LoVo (cell line): ENCODE data around the gene TFEB.

Experiments
- DNase-seq: peaks from one replicate; pipeline ENCODE4 v3.0.0-alpha.2; 2016; ENCODE audit warnings: low spot score

TFEB gene

GRCh38 chr6:41705996-41706835 is 29.2 kb downstream of the TFEB start:
- DNase-seq, result no peak

DNA sequence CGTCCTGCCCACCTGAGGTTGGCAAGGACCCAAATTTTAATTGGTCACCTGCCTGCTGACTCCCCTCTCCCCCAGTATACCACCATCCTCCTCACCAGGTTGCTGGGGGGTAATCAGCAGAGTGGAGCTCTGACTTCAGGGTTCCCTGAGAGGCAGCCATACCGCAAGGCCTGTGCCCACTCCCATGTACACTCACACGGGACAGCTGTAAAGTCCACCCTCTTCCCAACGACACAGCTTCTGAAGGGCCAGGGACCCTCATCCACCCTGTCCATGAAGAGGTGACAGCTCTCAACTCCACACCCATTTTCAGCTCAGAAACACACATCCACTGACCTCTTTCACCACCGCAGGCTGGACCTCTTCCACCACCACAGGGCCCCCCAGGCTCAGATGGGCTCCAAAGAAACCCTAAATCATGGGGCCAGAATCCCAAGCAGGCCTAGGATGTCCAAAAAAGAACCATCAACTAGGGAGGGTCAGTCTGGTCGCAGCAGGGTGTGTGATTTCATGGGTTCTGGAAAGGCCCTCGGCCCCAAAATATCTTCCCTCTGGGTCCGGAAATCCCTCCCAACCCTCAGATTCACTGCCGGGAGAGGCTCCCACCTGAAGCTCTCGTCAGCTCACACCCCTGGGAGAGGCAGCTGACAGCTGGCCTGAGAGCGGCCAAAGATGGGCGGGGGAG is 30.0 kb downstream of the TFEB start:
- DNase-seq, result no peak

DNA sequence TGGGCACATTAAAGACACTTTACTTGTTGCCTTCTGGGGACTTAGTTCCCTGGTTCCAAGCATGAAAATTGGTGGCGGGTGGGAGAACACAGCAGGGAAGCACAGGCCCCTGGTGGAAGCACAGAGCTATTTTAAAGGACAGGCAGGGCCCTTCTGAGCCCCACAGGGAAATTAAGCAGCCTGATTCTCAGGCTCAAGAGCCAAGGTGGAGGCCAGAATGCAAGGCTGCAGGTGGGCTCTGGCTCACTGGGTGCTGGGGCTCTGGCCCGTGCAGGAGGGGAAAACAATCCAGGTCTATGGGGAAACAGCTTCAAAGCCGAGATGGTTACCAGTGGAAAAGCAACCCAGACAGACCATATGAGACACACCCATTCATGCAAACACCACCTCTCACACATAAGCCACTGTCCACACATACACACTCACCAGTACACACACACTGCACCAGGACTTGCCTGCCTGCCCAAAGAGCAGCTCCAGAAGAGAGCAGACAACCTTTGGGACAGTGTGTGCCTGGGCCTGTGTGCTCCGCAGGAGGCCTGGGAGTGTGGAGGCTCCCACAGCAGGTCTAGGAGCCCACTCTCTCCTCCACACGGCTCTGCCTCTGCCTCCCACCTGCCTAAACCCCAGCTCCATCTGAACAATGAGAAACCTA is 30.6 kb downstream of the TFEB start:
- DNase-seq, result no peak

- DNase-seq, result no peak
Observed at GRCh38 chr6:41704028-41704427, 31.4 kb downstream of the TFEB start.

DNA sequence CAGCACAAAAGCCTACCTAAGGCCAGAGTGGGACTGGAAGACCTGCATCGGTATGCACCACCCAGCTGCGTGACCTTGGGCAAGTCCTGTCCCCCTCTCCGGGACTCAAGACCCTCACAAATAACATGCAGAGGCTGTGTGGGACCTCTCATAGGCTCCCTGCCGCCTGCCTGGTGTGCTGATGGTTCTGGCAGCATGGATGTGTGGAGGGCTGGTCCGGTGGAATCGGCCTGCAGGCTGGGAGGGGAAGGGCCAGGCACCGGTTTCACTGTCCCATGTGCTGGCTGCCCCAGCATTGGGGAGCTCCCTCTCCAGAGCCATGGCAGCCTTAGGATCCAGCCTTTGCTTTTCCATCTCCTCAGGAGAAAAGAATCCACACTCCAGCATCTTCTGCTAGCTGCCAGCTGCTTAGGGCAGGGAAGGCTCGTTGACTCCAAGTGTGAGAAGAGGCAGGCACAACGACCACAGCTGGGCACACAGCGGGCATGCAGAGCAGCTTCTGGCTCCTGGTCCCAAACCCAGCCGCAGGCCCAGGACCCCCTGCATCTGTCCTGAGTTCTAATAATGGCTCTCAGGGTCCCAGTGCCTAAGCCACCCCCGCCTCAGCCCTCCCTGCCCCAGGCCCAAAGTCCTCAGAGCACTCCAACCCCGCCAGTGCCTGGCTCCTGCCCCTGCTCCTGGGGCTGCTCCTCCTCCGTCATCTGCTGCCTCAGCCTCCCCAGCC is 32.5 kb downstream of the TFEB start:
- DNase-seq, result no peak

DNA sequence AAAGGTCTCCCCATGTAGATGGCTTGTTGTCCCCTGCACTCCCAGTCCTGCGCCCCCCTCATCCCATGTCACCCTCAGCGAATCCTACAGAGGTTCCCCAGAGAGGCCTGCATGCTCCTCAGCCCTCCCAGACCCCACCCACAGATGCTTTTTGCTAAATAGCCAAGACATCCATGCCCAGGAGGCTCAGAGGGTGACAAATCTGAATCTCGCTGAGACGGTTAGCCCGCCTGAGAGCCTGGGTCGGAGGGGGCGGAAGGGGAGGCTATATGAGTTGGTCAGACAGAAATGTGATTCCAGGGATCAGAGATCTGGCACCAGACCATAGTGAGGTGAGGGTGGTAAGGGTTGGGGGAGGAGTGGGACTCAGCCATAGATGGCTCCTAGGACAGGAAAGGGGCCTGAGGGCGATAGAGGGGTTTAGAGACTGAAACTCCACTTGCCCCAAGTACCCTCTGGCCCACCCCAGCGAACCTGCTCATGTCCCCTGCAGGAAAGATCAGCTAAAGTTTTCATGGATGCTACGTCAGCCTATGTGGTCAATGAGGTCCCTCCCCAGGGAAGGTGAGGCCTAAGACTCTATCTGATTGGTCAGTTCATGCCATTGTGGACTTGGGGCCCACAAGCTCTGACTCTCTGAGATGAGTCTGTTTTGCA is 33.2 kb downstream of the TFEB start:
- no peak for DNase-seq

GRCh38 chr6:41700463-41701347 is 34.7 kb downstream of the TFEB start:
- no peak for DNase-seq

GRCh38 chr6:41699063-41699462 is 36.3 kb downstream of the TFEB start:
- DNase-seq, result no peak

DNA sequence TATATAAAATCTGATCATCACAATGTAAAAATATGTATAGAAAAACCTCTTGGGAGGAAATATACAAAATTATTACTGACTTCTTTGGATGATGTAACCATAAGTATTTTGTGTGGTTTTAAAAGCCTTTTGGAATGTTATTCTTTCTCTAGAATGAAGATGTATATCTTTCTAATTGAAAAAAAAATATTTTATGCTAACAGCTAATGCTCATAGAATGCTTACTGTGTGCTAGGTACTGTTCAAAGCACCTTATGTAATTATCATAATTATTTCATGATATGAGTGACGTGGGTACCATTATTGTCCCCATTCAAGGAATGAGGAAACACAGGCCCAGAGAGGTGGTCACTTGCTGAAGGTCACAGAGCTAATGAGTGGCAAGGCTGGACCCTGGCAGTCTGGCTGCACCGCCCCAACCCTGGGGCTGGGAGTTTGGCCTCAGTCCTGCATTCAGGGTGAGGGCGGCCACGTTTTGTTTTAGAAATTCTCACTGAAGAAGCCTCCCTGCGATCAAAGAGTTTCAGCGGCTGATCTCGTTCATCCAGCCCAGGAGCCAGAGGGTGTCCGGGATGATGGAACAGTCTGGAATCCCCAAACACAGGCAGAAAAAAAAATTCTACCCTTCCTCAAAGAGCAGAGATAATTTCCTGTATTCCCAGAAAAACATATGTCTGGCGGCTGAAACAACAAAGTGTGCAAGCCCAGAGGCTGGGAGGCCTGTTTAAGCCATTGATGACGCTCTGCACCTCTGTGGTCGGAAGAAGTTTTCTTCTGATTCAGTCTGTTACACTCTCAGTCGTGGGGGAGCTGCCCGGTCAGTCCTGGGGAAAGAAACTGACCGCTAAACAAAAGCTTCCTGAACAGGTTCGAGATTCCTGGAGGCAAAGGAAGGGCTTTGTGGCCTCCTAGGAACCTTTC is 37.3 kb downstream of the TFEB start:
- DNase-seq, result no peak

- no peak for DNase-seq
Observed at GRCh38 chr6:41696788-41697187, 38.6 kb downstream of the TFEB start.

DNA sequence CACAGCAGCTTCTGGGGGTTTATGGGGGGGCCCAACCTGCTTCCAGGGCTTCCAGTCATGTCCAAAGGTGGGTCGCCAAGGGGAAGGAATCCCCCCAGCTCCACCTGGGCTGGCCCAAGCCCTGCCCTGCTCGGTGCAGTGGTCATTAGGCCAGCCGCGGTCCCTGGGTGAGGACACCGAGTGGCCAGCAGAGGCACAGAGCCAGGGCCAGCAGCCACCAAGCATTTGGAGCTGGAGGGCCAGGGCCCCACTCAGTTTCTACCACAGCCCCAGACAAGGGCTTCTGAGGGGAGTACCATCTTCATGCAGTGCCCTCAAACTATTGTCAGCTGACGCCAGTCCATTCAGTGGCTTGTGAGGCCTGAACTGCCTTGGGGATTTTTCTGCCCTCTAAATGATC is 39.6 kb downstream of the TFEB start:
- no peak for DNase-seq

DNA sequence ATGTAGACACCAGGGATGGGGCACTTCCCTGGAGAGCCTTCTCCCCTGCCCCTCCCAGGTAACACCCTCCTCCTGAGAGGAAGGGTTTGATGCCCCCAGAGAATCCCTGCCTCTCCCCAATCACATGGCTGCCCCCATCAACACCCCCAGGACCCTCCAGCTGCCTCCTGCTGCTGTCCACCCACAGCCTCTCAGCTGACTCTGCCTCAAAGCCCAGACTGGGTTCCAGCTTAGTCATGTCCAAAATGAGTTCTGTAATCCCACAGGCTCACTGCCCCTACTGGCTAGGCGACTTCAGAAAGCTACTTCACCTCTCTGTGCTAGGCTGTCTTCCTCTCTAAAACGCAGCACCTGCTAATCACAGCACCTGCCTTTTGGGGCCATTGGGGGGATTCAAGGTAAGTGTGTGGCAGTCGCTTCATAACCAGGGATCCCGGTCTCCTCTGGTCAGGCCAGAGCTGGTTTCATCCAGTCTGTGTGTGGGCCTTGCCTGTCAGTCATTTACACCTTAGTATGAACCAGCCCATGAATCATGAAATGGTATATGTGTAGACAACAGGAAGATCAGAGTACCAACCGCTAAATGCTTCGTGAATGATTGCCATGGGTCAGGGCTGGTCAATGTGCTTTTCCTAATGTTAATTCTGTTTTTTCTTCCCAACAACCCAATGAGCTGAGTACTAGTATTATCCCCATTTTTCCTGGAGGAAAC is 40.4 kb downstream of the TFEB start:
- no peak for DNase-seq

- DNase-seq, result no peak
Observed at GRCh38 chr6:41693281-41694240, 41.8 kb downstream of the TFEB start.

DNA sequence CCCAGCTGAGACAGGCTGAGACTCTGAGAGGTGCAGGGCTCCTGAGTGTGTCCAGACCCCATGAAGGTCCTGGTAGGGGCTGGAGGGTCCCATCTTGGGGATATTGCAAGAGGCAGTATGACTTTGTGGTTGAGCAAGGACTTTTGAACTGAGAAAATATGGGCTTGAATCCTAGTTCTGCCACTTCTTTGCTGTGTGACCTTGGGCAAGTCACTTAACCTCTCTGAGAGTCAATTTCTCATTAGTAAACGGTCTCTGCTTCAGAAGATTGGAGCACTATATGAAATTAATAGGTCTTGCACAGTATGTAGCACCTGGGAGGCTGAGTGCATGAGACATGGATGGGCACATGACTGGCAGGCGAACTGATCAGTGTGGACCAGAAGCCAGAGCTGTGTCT is 42.7 kb downstream of the TFEB start:
- DNase-seq, result no peak

GRCh38 chr6:41692080-41692675 is 43.2 kb downstream of the TFEB start:
- no peak for DNase-seq

DNA sequence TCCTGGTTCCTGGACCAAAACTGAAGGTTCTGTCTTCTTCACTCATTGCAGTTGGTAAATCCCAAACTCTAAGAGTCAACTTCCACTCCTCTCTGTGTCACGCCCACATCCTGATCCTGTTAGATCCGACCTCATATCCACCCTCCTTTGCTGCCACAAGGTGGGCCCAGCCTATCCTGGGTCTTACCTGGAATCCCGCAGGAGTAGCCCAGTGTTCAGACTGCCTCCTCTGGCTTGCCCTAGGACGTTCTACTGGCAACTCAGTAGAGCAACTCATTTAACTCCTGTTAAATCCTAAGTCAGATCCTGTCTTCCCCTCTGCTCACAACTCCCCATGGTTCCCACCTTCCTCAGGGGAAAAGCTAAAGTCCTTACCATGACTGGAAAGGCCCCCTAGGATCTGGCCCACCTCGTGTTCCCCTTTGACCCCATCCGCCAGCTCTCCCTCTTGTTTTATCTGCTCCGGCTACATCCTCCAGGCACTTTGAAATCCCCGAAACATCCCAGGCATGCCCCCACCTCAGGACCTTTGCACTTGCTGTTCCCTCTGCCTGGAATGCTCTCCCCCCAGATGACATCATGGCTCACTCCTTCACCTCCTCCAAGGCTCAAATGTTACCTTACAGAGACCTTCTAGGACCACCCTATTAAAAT is 43.9 kb downstream of the TFEB start:
- DNase-seq, result no peak
